ENCODE measurements around the gene KIF26B.

- TF ChIP-seq POLR2A (IDR thresholded peaks at IDR 0.05; ENCODE audit: low read length) (no peak), CTCF (IDR thresholded peaks at IDR 0.05) (no peak), CEBPB (IDR thresholded peaks at IDR 0.05) (no peak), FOSL2 (IDR thresholded peaks at IDR 0.05) (no peak), FOSL2 (CRISPR knock-in tag; IDR thresholded peaks at IDR 0.05) (no peak), MAX (IDR thresholded peaks at IDR 0.05) (no peak), REST (IDR thresholded peaks at IDR 0.05) (no peak), TP53 (CRISPR knock-in tag; IDR thresholded peaks at IDR 0.05) (no peak), MAZ (IDR thresholded peaks at IDR 0.05; ENCODE audit: borderline replicate concordance, low read depth, low read length) (no peak), MYC (IDR thresholded peaks at IDR 0.05; ENCODE audit: borderline replicate concordance, low read length) (no peak), RAD21 (conservative IDR thresholded peaks at IDR 0.05 in 1 of 2, IDR thresholded peaks at IDR 0.05 in 1 of 2) (no peak), BHLHE40 (IDR thresholded peaks at IDR 0.05; ENCODE audit: low read depth, low read length) (no peak), HEYL (CRISPR knock-in tag; IDR thresholded peaks at IDR 0.05) (no peak), NR3C1 (IDR thresholded peaks at IDR 0.05) (no peak), SMC3 (IDR thresholded peaks at IDR 0.05) (no peak)
Observed at GRCh38 chr1:245108246-245108645, 46.5 kb upstream of the KIF26B start.

All from A549 (cell line).